HEK293T (cell line): ENCODE measurements around the gene CRYBA2.

Source experiments
- CTCF ChIA-PET: fragments of 350-600 bp; formaldehyde crosslinking; extraction: SDS; loops from one replicate; lab custom pipeline; 2021; ENCODE audit warnings: antibody characterized with exemption, inconsistent platforms; lab: Yijun Ruan, JAX
- POLR2A ChIA-PET: fragments of 350-600 bp; formaldehyde crosslinking; extraction: SDS; loops from one replicate; lab custom pipeline; 2020; ENCODE audit warnings: antibody characterized with exemption, inconsistent platforms; lab: Yijun Ruan, JAX
- DNase-seq: peaks from one replicate; pipeline ENCODE4 v3.0.0; 2012; ENCODE audit warnings: mixed read lengths; ENCODE audit errors: extremely low spot score
- ARNT ChIP-seq: fragments of 450-650 bp; IDR thresholded peaks from 2 replicates; pipeline ENCODE4 v1.6.1; 2017; ENCODE audit warnings: mild to moderate bottlenecking
- BHLHE40 ChIP-seq: fragments of 450-650 bp; IDR thresholded peaks from 2 replicates; pipeline ENCODE4 v1.6.1; 2016; ENCODE audit warnings: mild to moderate bottlenecking, moderate library complexity, borderline replicate concordance
- CTBP1 ChIP-seq: fragments of 450-650 bp; IDR thresholded peaks from 2 replicates; pipeline ENCODE4 v1.6.1; 2016; ENCODE audit warnings: borderline replicate concordance
- ELF4 ChIP-seq: fragments of 450-650 bp; IDR thresholded peaks from 2 replicates; pipeline ENCODE4 v1.6.1; 2017; ENCODE audit warnings: antibody characterized with exemption
- FOXA1 ChIP-seq: fragments of 450-650 bp; IDR thresholded peaks from 2 replicates; pipeline ENCODE4 v1.6.1; 2016; ENCODE audit warnings: mild to moderate bottlenecking
- FOXK2 ChIP-seq: fragments of 450-650 bp; IDR thresholded peaks from 2 replicates; pipeline ENCODE4 v1.6.1; 2016; ENCODE audit warnings: mild to moderate bottlenecking
- FOXM1 ChIP-seq: fragments of 450-650 bp; IDR thresholded peaks from 2 replicates; pipeline ENCODE4 v1.6.1; 2017; ENCODE audit warnings: mild to moderate bottlenecking, borderline replicate concordance
- HDGF ChIP-seq: fragments of 450-650 bp; IDR thresholded peaks from 2 replicates; pipeline ENCODE4 v1.6.1; 2017; ENCODE audit warnings: antibody characterized with exemption, borderline replicate concordance
- L3MBTL2 ChIP-seq: fragments of 450-650 bp; conservative IDR thresholded peaks from 2 replicates; pipeline ENCODE4 v1.6.1; 2016; ENCODE audit warnings: mild to moderate bottlenecking
- LEF1 ChIP-seq: fragments of 450-650 bp; IDR thresholded peaks from 2 replicates; pipeline ENCODE4 v1.6.1; 2017; ENCODE audit warnings: mild to moderate bottlenecking, borderline replicate concordance
- NFRKB ChIP-seq: fragments of 450-650 bp; IDR thresholded peaks from 2 replicates; pipeline ENCODE4 v1.6.1; 2016; ENCODE audit warnings: mild to moderate bottlenecking, moderate library complexity
- PKNOX1 ChIP-seq: fragments of 450-650 bp; IDR thresholded peaks from 2 replicates; pipeline ENCODE4 v1.6.1; 2016
- SP1 ChIP-seq: fragments of 450-650 bp; IDR thresholded peaks from 2 replicates; pipeline ENCODE4 v1.6.1; 2017
- SUZ12 ChIP-seq: fragments of 450-650 bp; IDR thresholded peaks from 2 replicates; pipeline ENCODE4 v1.6.1; 2016; ENCODE audit warnings: mild to moderate bottlenecking
- TARDBP ChIP-seq: fragments of 450-650 bp; IDR thresholded peaks from 2 replicates; pipeline ENCODE4 v1.6.1; 2016
- ZNF384 ChIP-seq: fragments of 450-650 bp; IDR thresholded peaks from 2 replicates; pipeline ENCODE4 v1.6.1; 2016

Gene CRYBA2

GRCh38 chr2:218993345-218994315, at the start of gene CRYBA2:
Gene CRYBA2 (minus strand): TSS chr2:218993422. CDS start chr2:218993176, 246 bp downstream.
- ChIA-PET CTCF (interaction anchor here (0.8 to 3.1 kb wide), 5 partner anchors 9 to 162 kb away, joined by 3 to 21 read pairs (median 5); no protein-coding TSS in a partner anchor), POLR2A (no interaction called here)
- no peak for DNase-seq
- TF ChIP-seq L3MBTL2 (peak; percentile 68), HDGF (no peak), SUZ12 (no peak), PKNOX1 (no peak), FOXK2 (no peak), CTBP1 (no peak), ZNF384 (no peak), ELF4 (no peak)

GRCh38 chr2:219042750-219043149, 49.5 kb upstream of the CRYBA2 start:
- POLR2A ChIA-PET: no interaction called here
- CTCF ChIA-PET: interaction anchor here (1.1 to 3.3 kb wide), 3 partner anchors 13 to 77 kb away, joined by 3 to 19 read pairs (median 4); no protein-coding TSS in a partner anchor
- DNase-seq: no peak
- TF ChIP-seq ZNF384 (no peak), FOXA1 (no peak), FOXM1 (no peak), FOXK2 (no peak), CTBP1 (no peak), TARDBP (no peak), NFRKB (no peak), L3MBTL2 (no peak), LEF1 (no peak), SUZ12 (no peak), HDGF (no peak)

GRCh38 chr2:219042157-219042556, 48.9 kb upstream of the CRYBA2 start:
- DNase-seq: no peak
- CTCF ChIA-PET: interaction anchor here (0.6 to 3.3 kb wide), 4 partner anchors 12 to 78 kb away, joined by 3 to 19 read pairs (median 4); no protein-coding TSS in a partner anchor
- POLR2A ChIA-PET: interaction anchor here (0.7 kb wide), 1 partner anchor 134 kb away, joined by 3 read pairs; the partner anchor contains the start of gene CNPPD1
- TF ChIP-seq SUZ12: no peak
- TF ChIP-seq NFRKB: no peak
- TF ChIP-seq FOXM1: no peak
- TF ChIP-seq ARNT: no peak

GRCh38 chr2:219041252-219041651, 48.0 kb upstream of the CRYBA2 start, which contains the start of gene CFAP65:
Gene CFAP65 (minus strand): TSS chr2:219041516. CDS start chr2:219039048, 2,468 bp downstream.
- DNase-seq: no peak
- POLR2A ChIA-PET: no interaction called here

GRCh38 chr2:219038600-219038999, 45.4 kb upstream of the CRYBA2 start:
- no peak for TF ChIP-seq SP1
- TF ChIP-seq HDGF: no peak
- no peak for TF ChIP-seq SUZ12
- TF ChIP-seq ARNT: no peak
- no peak for TF ChIP-seq L3MBTL2
- TF ChIP-seq FOXK2: no peak
- TF ChIP-seq ELF4: no peak
- TF ChIP-seq LEF1: no peak
- TF ChIP-seq TARDBP: no peak
- TF ChIP-seq PKNOX1: no peak
- TF ChIP-seq FOXA1: no peak
- no peak for TF ChIP-seq NFRKB
- no peak for TF ChIP-seq FOXM1
- no peak for TF ChIP-seq BHLHE40
- TF ChIP-seq CTBP1: no peak
- TF ChIP-seq ZNF384: no peak
- POLR2A ChIA-PET: no interaction called here
- CTCF ChIA-PET: interaction anchor here (1.9 kb wide), 1 partner anchor 9 kb away, joined by 10 read pairs; no protein-coding TSS in a partner anchor
- DNase-seq: no peak

More at GRCh38 chr2:219041252-219041651, 48.0 kb upstream of the CRYBA2 start, which contains the start of gene CFAP65:
- TF ChIP-seq PKNOX1 (no peak), FOXK2 (no peak), TARDBP (no peak)
- CTCF ChIA-PET: interaction anchor here (0.7 to 3.3 kb wide), 3 partner anchors 11 to 61 kb away, joined by 3 to 19 read pairs (median 4); no protein-coding TSS in a partner anchor
